IMR-90 (cell line): ENCODE results near the gene MICAL2. TPM values are rescaled to one million over a fixed set of nuclear protein-coding genes. Genes with fewer than 3 reads are reported as not detected.

Source experiments
- ATAC-seq: fragments of 200-7000 bp; cut with Tn5 transposase; 2 replicates; pipeline ENCODE4 v1.9.1; 2020; ENCODE audit warnings: low read depth, mild to moderate bottlenecking, moderate library complexity
- BruUV-seq: library from RNA; stranded (reverse); fragments of 400-500 nt; replicated peaks from 2 replicates; lab custom pipeline; 2021; lab: Mats Ljungman, UMichigan
- CTCF ChIA-PET: fragments of 300-600 bp; formaldehyde crosslinking; extraction: SDS; loops from one replicate; lab custom pipeline; 2021; ENCODE audit warnings: antibody characterized with exemption; lab: Yijun Ruan, JAX
- POLR2A ChIA-PET: fragments of 300-600 bp; sonication (Branson Sonifier 250); formaldehyde crosslinking; loops from one replicate; lab custom pipeline; 2022; ENCODE audit warnings: antibody characterized with exemption; ENCODE audit not compliant: unreplicated experiment; lab: Charles Lee
- DNase-seq: peaks from one replicate; pipeline ENCODE4 v3.0.0; 2013
- H2AFZ ChIP-seq: replicated peaks from 2 replicates; pipeline ENCODE3; 2013; ENCODE audit warnings: low read length, mild to moderate bottlenecking; ENCODE audit not compliant: poor library complexity
- H2AK5ac ChIP-seq: 2 replicates; pipeline ENCODE4 v1.6.1; 2013; ENCODE audit warnings: low read depth, low read length, inconsistent platforms
- H2AK9ac ChIP-seq: replicated peaks from 2 replicates; pipeline ENCODE3; 2013; ENCODE audit warnings: mild to moderate bottlenecking, low read depth, low read length, moderate library complexity; ENCODE audit not compliant: poor library complexity
- H2BK120ac ChIP-seq: 2 replicates; pipeline ENCODE4 v1.6.1; 2013; ENCODE audit warnings: low read depth, low read length, inconsistent platforms
- H2BK15ac ChIP-seq: 3 replicates; pipeline ENCODE4 v1.6.1; 2013; ENCODE audit warnings: low read depth, low read length, inconsistent platforms
- H2BK20ac ChIP-seq: 2 replicates; pipeline ENCODE4 v1.6.1; 2013; ENCODE audit warnings: low read depth, mild to moderate bottlenecking, inconsistent platforms, low read length, moderate library complexity
- H2BK5ac ChIP-seq: 2 replicates; pipeline ENCODE4 v1.6.1; 2013; ENCODE audit warnings: mild to moderate bottlenecking, low read depth, low read length, inconsistent platforms; ENCODE audit not compliant: poor library complexity, severe bottlenecking
- H3K14ac ChIP-seq: replicated peaks from 2 replicates; pipeline ENCODE4 v1.6.1; 2013; ENCODE audit warnings: low read depth, low read length, inconsistent platforms
- H3K18ac ChIP-seq: 2 replicates; pipeline ENCODE4 v1.6.1; 2013; ENCODE audit warnings: low read depth, low read length, control low read depth
- H3K23ac ChIP-seq: 2 replicates; pipeline ENCODE4 v1.6.1; 2013; ENCODE audit warnings: low read depth, low read length, inconsistent platforms
- H3K27ac ChIP-seq: 2 replicates; pipeline ENCODE4 v1.5.1; 2013; ENCODE audit warnings: mild to moderate bottlenecking, control low read depth, low read length; ENCODE audit not compliant: insufficient read depth
- H3K27me3 ChIP-seq: 2 replicates; pipeline ENCODE4 v1.6.1; 2013; ENCODE audit warnings: low read length; ENCODE audit not compliant: control insufficient read depth, insufficient read depth
- H3K36me3 ChIP-seq: 2 replicates; pipeline ENCODE4 v1.6.1; 2013; ENCODE audit warnings: low read length, mixed read lengths; ENCODE audit not compliant: control insufficient read depth, insufficient read depth
- H3K4ac ChIP-seq: 2 replicates; pipeline ENCODE4 v1.6.1; 2013; ENCODE audit warnings: low read depth, low read length, inconsistent platforms
- H3K4me1 ChIP-seq: 2 replicates; pipeline ENCODE4 v1.6.1; 2013; ENCODE audit warnings: low read length, mixed read lengths; ENCODE audit not compliant: control insufficient read depth, insufficient read depth
- H3K4me2 ChIP-seq: 2 replicates; pipeline ENCODE4 v1.6.1; 2013; ENCODE audit warnings: low read depth, mild to moderate bottlenecking, control low read depth, low read length, moderate library complexity
- H3K4me3 ChIP-seq: 2 replicates; pipeline ENCODE4 v1.5.1; 2013; ENCODE audit warnings: low read depth, mild to moderate bottlenecking, control low read depth, low read length, moderate library complexity; ENCODE audit not compliant: insufficient read depth
- H3K56ac ChIP-seq: 2 replicates; pipeline ENCODE4 v1.6.1; 2013; ENCODE audit warnings: low read length, inconsistent platforms; ENCODE audit not compliant: insufficient read depth; ENCODE audit errors: extremely low read depth
- H3K79me1 ChIP-seq, 2 experiments: 2 replicates each; pipeline ENCODE4 v1.6.1; 2013; ENCODE audit warnings: low read length in 2 of 2, inconsistent platforms in 1 of 2, low read depth in 1 of 2
- H3K9ac ChIP-seq: 2 replicates; pipeline ENCODE4 v1.6.1; 2013; ENCODE audit warnings: low read depth, low read length, control low read depth
- H3K9me1 ChIP-seq: 2 replicates; pipeline ENCODE4 v1.6.1; 2013; ENCODE audit warnings: low read length, inconsistent platforms; ENCODE audit not compliant: insufficient read depth
- H3K9me3 ChIP-seq: 2 replicates; pipeline ENCODE4 v1.6.1; 2013; ENCODE audit warnings: low read length; ENCODE audit not compliant: control insufficient read depth, insufficient read depth
- H4K20me1 ChIP-seq: 2 replicates; pipeline ENCODE4 v1.6.1; 2013; ENCODE audit warnings: low read length, inconsistent platforms; ENCODE audit not compliant: insufficient read depth
- H4K5ac ChIP-seq: 2 replicates; pipeline ENCODE4 v1.6.1; 2013; ENCODE audit warnings: mild to moderate bottlenecking, low read depth, low read length, control low read depth
- H4K8ac ChIP-seq, 2 experiments: 2 replicates each; pipeline ENCODE4 v1.6.1; 2013; ENCODE audit warnings: low read depth in 2 of 2, low read length in 2 of 2, control low read depth in 1 of 2, inconsistent platforms in 1 of 2
- H4K91ac ChIP-seq: 2 replicates; pipeline ENCODE4 v1.6.1; 2013; ENCODE audit warnings: low read depth, low read length, inconsistent platforms; ENCODE audit not compliant: insufficient read depth
- BHLHE40 ChIP-seq: fragments of 150-350 bp; IDR thresholded peaks from 2 replicates; pipeline ENCODE4 v1.6.1; 2016; ENCODE audit warnings: mild to moderate bottlenecking, low read depth, low read length
- CEBPB ChIP-seq: IDR thresholded peaks from 2 replicates; pipeline ENCODE4 v1.6.1; 2012; ENCODE audit warnings: low read depth, low read length, improper control_type of control experiment
- CHD1 ChIP-seq: IDR thresholded peaks from 2 replicates; pipeline ENCODE4 v1.6.1; 2012; ENCODE audit warnings: low read depth, low read length, improper control_type of control experiment
- CTCF ChIP-seq: conservative IDR thresholded peaks from 2 replicates; pipeline ENCODE4 v1.5.1; 2012; ENCODE audit warnings: mild to moderate bottlenecking, low read depth, low read length, improper control_type of control experiment
- FOS ChIP-seq: fragments of 150-350 bp; IDR thresholded peaks from 2 replicates; pipeline ENCODE4 v1.6.1; 2016; ENCODE audit warnings: low read depth, low read length
- MAFK ChIP-seq: IDR thresholded peaks from 2 replicates; pipeline ENCODE4 v1.6.1; 2012; ENCODE audit warnings: low read depth, low read length, improper control_type of control experiment
- MAZ ChIP-seq: IDR thresholded peaks from 2 replicates; pipeline ENCODE4 v1.6.1; 2012; ENCODE audit warnings: low read depth, mild to moderate bottlenecking, low read length, improper control_type of control experiment, moderate library complexity, borderline replicate concordance
- MXI1 ChIP-seq: IDR thresholded peaks from 2 replicates; pipeline ENCODE4 v1.6.1; 2012; ENCODE audit warnings: low read depth, mild to moderate bottlenecking, low read length, moderate library complexity, borderline replicate concordance
- NFE2L2 ChIP-seq: fragments of 150-350 bp; IDR thresholded peaks from 2 replicates; pipeline ENCODE4 v1.6.1; 2016; ENCODE audit warnings: low read depth, mild to moderate bottlenecking, low read length
- POLR2A ChIP-seq: IDR thresholded peaks from 2 replicates; pipeline ENCODE4 v1.6.1; 2012; ENCODE audit warnings: mild to moderate bottlenecking, low read depth, low read length
- RCOR1 ChIP-seq: IDR thresholded peaks from 2 replicates; pipeline ENCODE4 v1.6.1; 2012; ENCODE audit warnings: mild to moderate bottlenecking, low read length, improper control_type of control experiment; ENCODE audit not compliant: insufficient replicate concordance
- RFX5 ChIP-seq: IDR thresholded peaks from 2 replicates; pipeline ENCODE4 v1.8.0; 2012; ENCODE audit warnings: low read depth, mild to moderate bottlenecking, low read length, moderate library complexity
- SMC3 ChIP-seq: fragments of 150-350 bp; IDR thresholded peaks from 2 replicates; pipeline ENCODE4 v1.6.1; 2016; ENCODE audit warnings: low read depth, mild to moderate bottlenecking, antibody characterized with exemption, low read length, moderate library complexity
- whole genome bisulfite sequencing, 2 experiments: methylation state at CpG; one replicate each; pipeline versions ENCODE4 v1.1.5 to v1.1.7; 2013; ENCODE audit warnings: missing lambda C conversion rate in 2 of 2; ENCODE audit not compliant: insufficient read length in 1 of 2; ENCODE audit errors: extremely low coverage in 2 of 2; 5-methylcytosine and 5-hydroxymethylcytosine counted together
- dilution Hi-C: fragments of 300-500 bp; cut with HindIII; formaldehyde crosslinking; loops from one replicate; pipeline ENCODE4 v1.14.3; 2018; ENCODE audit warnings: low sequenced_read_pairs; ENCODE audit not compliant: unreplicated experiment
- in situ Hi-C: fragments of 300-500 bp; cut with MboI; formaldehyde crosslinking; loops from 3 replicates; pipeline ENCODE4 v1.14.3; 2019; ENCODE audit warnings: low sequenced_read_pairs, inconsistent platforms, mixed read lengths
- intact Hi-C: fragments of 100-400 bp; cut with micrococcal nuclease; formaldehyde crosslinking; loops from 2 replicates; pipeline ENCODE4 v1.10.0; 2022
- polyA plus RNA-seq, 3 experiments: library from polyadenylated mRNA; depleted of rRNA; stranded (reverse); fragments of >200 nt; gene quantifications; 2 replicates each; pipeline ENCODE4 v1.2.3, GENCODE V29; 2012; ENCODE audit warnings: low replicate concordance in 1 of 3
- total RNA-seq: library from RNA; depleted of rRNA; stranded (reverse); fragments of >200 nt; gene quantifications from 2 replicates; pipeline ENCODE4 v1.2.3, GENCODE V29; 2012
- TF ChIP-seq, protein P1 (sequence below): fragments of 150-350 bp; IDR thresholded peaks from 2 replicates; pipeline ENCODE4 v1.6.1; 2016; ENCODE audit warnings: low read depth, mild to moderate bottlenecking, low read length, moderate library complexity, borderline replicate concordance

MICAL2 gene
- total and polyA plus RNA-seq, 2 of the 4 experiments (the other 2 are of a cell fraction), result 170 to 336 TPM

- WGBS, 2 experiments, result no CpG with 5 or more reads among the region's 12 CpGs
- Histone ChIP-seq H4K5ac (peak overlapping the region; percentile 46), H3K4me1 (peaks cover 51% of the 10 kb centered on the region), H3K56ac (peak overlapping the region; percentile 83), H2AK9ac (peak overlapping the region; percentile 88), H4K91ac (peak overlapping the region; percentile 90), H2AFZ (peak overlapping the region; percentile 54), H3K23ac (peak overlapping the region; percentile 99), H2AK5ac (peak overlapping the region; percentile 99), H3K36me3 (peaks cover 3% of the 10 kb centered on the region; the same call in 1 of the 2 replicates), H3K27me3 (no peaks in the 10 kb centered on the region), H3K9ac (peak overlapping the region; percentile 44), H2BK15ac (peak overlapping the region; percentile 93), H3K27ac (peak overlapping the region; percentile 84), H4K8ac (peak overlapping the region; percentile 81 to 94), H2BK120ac (peak overlapping the region; percentile 98), H2BK5ac (peak overlapping the region; percentile 97), H2BK20ac (peak overlapping the region; percentile 98), H3K14ac (peak overlapping the region; percentile 99), H3K4me3 (no peak overlapping the region), H3K9me1 (peaks cover 47% of the 10 kb centered on the region), H3K79me1 (peaks cover 30 to 87% of the 10 kb centered on the region in 2 experiments; a peak in 3 of 4 replicates), H4K20me1 (peaks cover 3% of the 10 kb centered on the region; the same call in 1 of the 2 replicates), H3K4me2 (peak overlapping the region; percentile 15), H3K4ac (peak overlapping the region; percentile 99), H3K18ac (peak overlapping the region; percentile 64), H3K9me3 (no peaks in the 10 kb centered on the region)
- dilution Hi-C loops (no loop called here), in situ Hi-C loops (no loop called here), intact Hi-C loops (loop anchor here (2.0 kb wide), 1 partner anchor 18 kb away; no protein-coding TSS in a partner anchor)
- no TSS peak for BruUV-seq
- ATAC-seq (peak; percentile 70), DNase-seq (peak; percentile 98)
- ChIA-PET POLR2A (no interaction called here), CTCF (no interaction called here)
- TF ChIP-seq RCOR1 (no peak), BHLHE40 (peak; percentile 91), MXI1 (no peak), MAZ (peak; percentile 26; the same call in 1 of the 2 replicates), CHD1 (no peak), MAFK (peak; percentile 30; the same call in 1 of the 2 replicates), NFE2L2 (peak; percentile 46; the same call in 1 of the 2 replicates), CTCF (no peak), POLR2A (peak; percentile 42), CEBPB (peak; percentile 88), SMC3 (no peak), RFX5 (no peak), FOS (peak; percentile 73; the same call in 1 of the 2 replicates)
- TF ChIP-seq, protein P1, sequence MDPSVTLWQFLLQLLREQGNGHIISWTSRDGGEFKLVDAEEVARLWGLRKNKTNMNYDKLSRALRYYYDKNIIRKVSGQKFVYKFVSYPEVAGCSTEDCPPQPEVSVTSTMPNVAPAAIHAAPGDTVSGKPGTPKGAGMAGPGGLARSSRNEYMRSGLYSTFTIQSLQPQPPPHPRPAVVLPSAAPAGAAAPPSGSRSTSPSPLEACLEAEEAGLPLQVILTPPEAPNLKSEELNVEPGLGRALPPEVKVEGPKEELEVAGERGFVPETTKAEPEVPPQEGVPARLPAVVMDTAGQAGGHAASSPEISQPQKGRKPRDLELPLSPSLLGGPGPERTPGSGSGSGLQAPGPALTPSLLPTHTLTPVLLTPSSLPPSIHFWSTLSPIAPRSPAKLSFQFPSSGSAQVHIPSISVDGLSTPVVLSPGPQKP, result no peak
These were observed 72.5 kb downstream of the MICAL2 start for GRCh38 chr11:12182676-12183541.
